Uterine smooth muscle cell (primary cell): ENCODE measurements around the gene GPX4. TPM values are rescaled to one million over a fixed set of nuclear protein-coding genes. Genes with fewer than 3 reads are reported as not detected.

Experiments
- total RNA-seq: library from RNA; depleted of rRNA; stranded (reverse); fragments of >200 nt; gene quantifications from 2 replicates; pipeline ENCODE4 v1.2.3, GENCODE V29; 2014

Gene GPX4
- 165 and 232 TPM in 2 replicates for total RNA-seq

GRCh38 chr19:1103708-1104310, at the start of gene GPX4:
Gene GPX4, plus strand, starts transcription at chr19:1103994. Its CDS starts 50 bp downstream, at chr19:1104044.

GRCh38 chr19:1066748-1067340, 37.0 kb upstream of the GPX4 start, which contains the start of gene ARHGAP45:
Gene ARHGAP45, plus strand, starts transcription at chr19:1067167. Its CDS starts 239 bp downstream, at chr19:1067406.

GRCh38 chr19:1094978-1095701, 8.7 kb upstream of the GPX4 start, which contains the start of gene POLR2E:
Gene POLR2E, minus strand, starts transcription at chr19:1095375. Its CDS starts 60 bp downstream, at chr19:1095315.

Other genes starting within 250 kb of the GPX4 start
- 1.00 and 7.1 TPM in 2 replicates for gene CFD, start 244.3 kb upstream of the GPX4 start, total RNA-seq
- gene MED16, start 210.8 kb upstream of the GPX4 start, total RNA-seq = 39.4 and 43.2 TPM in 2 replicates
- gene RNU6-9, start 210.5 kb upstream of the GPX4 start, total RNA-seq = not detected in 2 replicates
- 15.4 and 20.9 TPM in 2 replicates for gene R3HDM4, start 190.8 kb upstream of the GPX4 start, total RNA-seq
- not detected in 2 replicates for gene KISS1R, start 186.7 kb upstream of the GPX4 start, total RNA-seq
- 15.5 and 18.6 TPM in 2 replicates for gene ARID3A, start 178.0 kb upstream of the GPX4 start, total RNA-seq
- 58.9 and 69.8 TPM in 2 replicates for gene WDR18, start 119.6 kb upstream of the GPX4 start, total RNA-seq
- gene GRIN3B, start 103.6 kb upstream of the GPX4 start, total RNA-seq = 0.50 TPM in 1 of 2 replicates, not detected in the other
- gene TMEM259, start 82.9 kb upstream of the GPX4 start, total RNA-seq = 66.4 and 71.5 TPM in 2 replicates
- not detected in 2 replicates for gene RNU6-2, start 82.5 kb upstream of the GPX4 start, total RNA-seq
- 133 and 210 TPM in 2 replicates for gene CNN2, start 77.4 kb upstream of the GPX4 start, total RNA-seq
- gene ABCA7, start 63.9 kb upstream of the GPX4 start, total RNA-seq = 2.7 and 3.0 TPM in 2 replicates
- 0.77 and 0.87 TPM in 2 replicates for gene ARHGAP45, start 36.8 kb upstream of the GPX4 start, total RNA-seq
- gene POLR2E, start 8.6 kb upstream of the GPX4 start, total RNA-seq = 82.0 and 138 TPM in 2 replicates
- 36.5 and 47.6 TPM in 2 replicates for gene SBNO2, start 70.3 kb downstream of the GPX4 start, total RNA-seq
- 104 and 111 TPM in 2 replicates for gene STK11, start 101.8 kb downstream of the GPX4 start, total RNA-seq
- gene CBARP, start 134.0 kb downstream of the GPX4 start, total RNA-seq = 3.8 and 4.6 TPM in 2 replicates
- gene ATP5F1D, start 137.8 kb downstream of the GPX4 start, total RNA-seq = 19.8 and 26.2 TPM in 2 replicates
- 23.0 and 30.2 TPM in 2 replicates for gene MIDN, start 144.6 kb downstream of the GPX4 start, total RNA-seq
- 184 and 223 TPM in 2 replicates for gene CIRBP, start 165.3 kb downstream of the GPX4 start, total RNA-seq
- 24.6 and 28.7 TPM in 2 replicates for gene FAM174C, start 171.5 kb downstream of the GPX4 start, total RNA-seq
- gene EFNA2, start 181.9 kb downstream of the GPX4 start, total RNA-seq = not detected in 2 replicates